Transverse colon (tissue), 4 donors: ENCODE results near the gene S100A16. TPM values are rescaled to one million over a fixed set of nuclear protein-coding genes. Genes with fewer than 3 reads are reported as not detected.

Experiments
- DNase-seq: peaks from one replicate; pipeline ENCODE4 v3.0.0-alpha.2; 2019
- H3K27ac ChIP-seq, 4 donors: fragments of 200-600 bp; sonication (generic); 2 replicates each; pipeline ENCODE4 v1.5.1; 2016 to 2018; ENCODE audit warnings: inconsistent platforms in 4 of 4
- H3K27me3 ChIP-seq: fragments of 200-600 bp; sonication (generic); 2 replicates; pipeline ENCODE4 v1.5.1; 2017; ENCODE audit warnings: inconsistent platforms
- H3K36me3 ChIP-seq, 4 donors: fragments of 200-600 bp; sonication (generic); 2 replicates each; pipeline ENCODE4 v1.5.1; 2017 to 2019; ENCODE audit warnings: inconsistent platforms in 4 of 4
- H3K4me1 ChIP-seq, 4 donors: fragments of 200-600 bp; sonication (generic); 2 replicates each; pipeline ENCODE4 v1.5.1; 2017 to 2020; ENCODE audit warnings: inconsistent platforms in 4 of 4
- H3K4me3 ChIP-seq, 4 donors: fragments of 200-600 bp; sonication (generic); 1 replicate in 1 of 4; 2 replicates in 3 of 4; pipeline versions ENCODE4 v1.5.1 to v1.6.1; 2017 to 2019; ENCODE audit warnings: inconsistent platforms in 4 of 4
- H3K9me3 ChIP-seq, 2 donors: fragments of 200-600 bp; sonication (generic); 2 replicates each; pipeline ENCODE4 v1.5.1; 2017 to 2019; ENCODE audit warnings: inconsistent platforms in 2 of 2
- EP300 ChIP-seq: sonication (generic); formaldehyde crosslinking; IDR thresholded peaks from one replicate; pipeline ENCODE4 v1.6.1; 2017; ENCODE audit warnings: antibody characterized with exemption, low read depth
- POLR2A ChIP-seq: fragments of 450-650 bp; IDR thresholded peaks from one replicate; pipeline ENCODE4 v1.6.1; 2016; ENCODE audit warnings: antibody characterized with exemption, mild to moderate bottlenecking, moderate library complexity
- POLR2AphosphoS5 ChIP-seq, 3 donors: sonication (generic); formaldehyde crosslinking; IDR thresholded peaks; one replicate each; pipeline ENCODE4 v1.6.1; 2016; ENCODE audit warnings: antibody characterized with exemption in 3 of 3
- WGBS, 2 donors: methylation state at CpG; one replicate each; pipeline ENCODE4 v1.1.5; 2018; ENCODE audit warnings: low coverage in 1 of 2; 5-methylcytosine and 5-hydroxymethylcytosine counted together
- in situ Hi-C, 4 donors: fragments of 200-750 bp; cut with MboI; loops; one replicate each; pipeline versions ENCODE4 v1.15.0 to v1.15.1; 2017; ENCODE audit warnings: low sequenced_read_pairs in 3 of 4, low pct_ligation_motif_present in 1 of 4, low pct_unique_long_range_greater_than_20kb in 1 of 4
- intact Hi-C: fragments of 100-400 bp; cut with DNase I; formaldehyde crosslinking; loops from one replicate; pipeline ENCODE4 v1.15.1; 2023; ENCODE audit warnings: low total_unique reads
- total RNA-seq, 4 donors: library from RNA; depleted of rRNA; stranded (reverse); fragments of >200 nt; gene quantifications; one replicate each; pipeline ENCODE4 v1.1.0, GENCODE V29; 2016
- TF ChIP-seq, protein P1 (sequence below), 5 experiments: fragments of 200-600 bp in 3 of 5; fragments of 450-650 bp in 2 of 5; sonication (generic) in 3 of 5; IDR thresholded peaks; 1 replicate in 2 of 5; 2 replicates in 3 of 5; pipeline ENCODE4 v1.5.1; 2016 to 2017; ENCODE audit warnings: antibody characterized with exemption in 5 of 5, inconsistent platforms in 3 of 5, mild to moderate bottlenecking in 2 of 5, moderate library complexity in 1 of 5

Gene S100A16
- total RNA-seq, 4 donors from 2014 or later, result 181 to 223 (median 196) TPM

DNA sequence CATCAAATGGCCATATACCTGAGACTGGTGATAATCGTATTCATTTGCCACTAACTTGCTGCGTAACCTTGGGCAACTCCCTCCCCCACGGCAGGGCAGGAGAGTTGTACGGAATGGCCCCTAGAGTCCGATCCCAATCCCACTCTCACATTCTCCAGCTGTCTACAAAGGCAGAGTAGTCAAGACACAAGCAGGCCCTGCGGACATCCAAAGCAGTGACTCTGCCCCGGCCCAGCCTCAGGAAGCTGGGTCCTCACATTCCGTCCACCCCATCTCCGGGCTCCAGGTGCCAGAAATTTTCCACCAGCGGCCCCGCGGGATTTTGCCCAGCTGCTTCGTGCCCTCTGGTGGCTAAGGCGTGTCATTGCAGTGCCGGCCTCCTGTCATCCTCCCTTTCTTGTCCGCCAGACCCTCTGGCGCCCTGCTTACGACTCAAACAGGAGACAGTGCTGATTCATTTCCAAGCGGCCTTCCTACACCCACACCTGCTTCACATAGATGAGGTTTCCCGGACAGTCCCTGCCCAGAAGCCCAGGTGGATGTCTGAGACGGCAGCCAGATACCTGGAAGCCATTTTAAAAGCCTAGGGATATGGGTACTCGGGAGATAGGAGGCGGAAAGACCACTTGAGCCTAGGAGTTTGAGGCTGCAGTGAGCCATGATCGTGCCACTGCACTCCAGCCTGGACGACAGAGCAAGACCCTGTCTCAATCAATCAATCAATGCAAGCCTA lies 44.4 kb downstream of the S100A16 start:
- Histone ChIP-seq H3K9me3 (no peaks in the 10 kb centered on the region), H3K36me3 (no peaks in the 10 kb centered on the region), H3K4me1 (peaks cover 34 to 58% (median 40%) of the 10 kb centered on the region in 4 donors), H3K27ac (peak overlapping the region; percentile 93 to 97 (median 94)), H3K27me3 (no peaks in the 10 kb centered on the region), H3K4me3 (peak overlapping the region in 2 of 4 donors; percentile 8 to 34)
- 8% methylated on average over 25 of the region's 25 CpGs; no CpG with 5 or more reads in 1 of the 2 donors for WGBS, 2 donors
- intact Hi-C loops (loop anchor here (1.0 to 5.0 kb wide), 2 partner anchors 35 to 56 kb away; no protein-coding TSS in a partner anchor), in situ Hi-C loops (loop anchor here in 2 of 4 donors (5.0 kb wide), 1 partner anchor 56 kb away; no protein-coding TSS in a partner anchor)
- DNase-seq, result peak; percentile 92
- TF ChIP-seq POLR2AphosphoS5 (IDR thresholded peaks at IDR 0.05) (peak in 2 of 3 donors; percentile 44 to 51), EP300 (no peak), POLR2A (peak; percentile 32)
- TF ChIP-seq, protein P1, sequence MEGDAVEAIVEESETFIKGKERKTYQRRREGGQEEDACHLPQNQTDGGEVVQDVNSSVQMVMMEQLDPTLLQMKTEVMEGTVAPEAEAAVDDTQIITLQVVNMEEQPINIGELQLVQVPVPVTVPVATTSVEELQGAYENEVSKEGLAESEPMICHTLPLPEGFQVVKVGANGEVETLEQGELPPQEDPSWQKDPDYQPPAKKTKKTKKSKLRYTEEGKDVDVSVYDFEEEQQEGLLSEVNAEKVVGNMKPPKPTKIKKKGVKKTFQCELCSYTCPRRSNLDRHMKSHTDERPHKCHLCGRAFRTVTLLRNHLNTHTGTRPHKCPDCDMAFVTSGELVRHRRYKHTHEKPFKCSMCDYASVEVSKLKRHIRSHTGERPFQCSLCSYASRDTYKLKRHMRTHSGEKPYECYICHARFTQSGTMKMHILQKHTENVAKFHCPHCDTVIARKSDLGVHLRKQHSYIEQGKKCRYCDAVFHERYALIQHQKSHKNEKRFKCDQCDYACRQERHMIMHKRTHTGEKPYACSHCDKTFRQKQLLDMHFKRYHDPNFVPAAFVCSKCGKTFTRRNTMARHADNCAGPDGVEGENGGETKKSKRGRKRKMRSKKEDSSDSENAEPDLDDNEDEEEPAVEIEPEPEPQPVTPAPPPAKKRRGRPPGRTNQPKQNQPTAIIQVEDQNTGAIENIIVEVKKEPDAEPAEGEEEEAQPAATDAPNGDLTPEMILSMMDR (IDR thresholded peaks at IDR 0.05), result peak; percentile 99 to 100 (median 99)

DNA sequence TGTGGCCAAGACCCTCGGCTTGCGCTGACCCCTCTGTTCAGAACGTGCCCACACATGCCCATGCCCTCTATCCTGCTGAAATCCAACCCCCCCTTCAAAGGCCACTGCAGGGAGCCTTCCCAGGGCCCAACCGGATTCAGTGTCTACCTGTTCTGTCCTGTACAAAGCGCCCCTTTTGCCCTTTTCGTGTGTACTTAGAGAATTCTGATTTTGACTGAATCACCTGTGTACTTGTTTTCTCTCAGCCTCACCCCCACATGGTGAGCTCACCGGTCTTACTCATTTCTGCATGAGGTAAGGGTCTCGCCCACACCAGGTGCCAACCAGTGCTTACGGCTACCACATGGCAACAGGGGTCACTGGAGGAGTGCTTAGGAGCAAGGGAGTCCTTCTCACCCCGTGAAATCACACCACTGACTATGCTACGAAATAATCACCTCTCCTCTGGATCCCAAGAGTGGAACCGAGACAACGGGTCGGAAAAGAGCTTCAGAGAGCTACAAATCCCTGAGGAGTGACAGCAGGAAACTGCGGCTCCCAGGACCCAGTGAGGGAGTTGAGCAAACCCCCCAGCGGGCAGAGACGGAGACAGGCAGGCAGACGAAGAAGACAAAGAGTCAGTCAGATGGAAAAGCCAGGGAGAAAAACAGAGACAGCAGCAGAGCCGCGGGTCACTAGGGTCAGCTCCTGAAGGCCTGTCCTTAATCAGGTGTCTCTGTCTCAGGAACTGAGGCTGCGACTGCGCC lies 45.1 kb downstream of the S100A16 start:
- WGBS, 2 donors, result 79 to 86% methylated on average over 10 to 22 of the region's 22 CpGs
- no peak for TF ChIP-seq POLR2A
- no peak for TF ChIP-seq POLR2AphosphoS5 (IDR thresholded peaks at IDR 0.05)
- TF ChIP-seq, protein P1 (IDR thresholded peaks at IDR 0.05), result no peak
- TF ChIP-seq EP300, result no peak
- Histone ChIP-seq H3K36me3 (no peaks in the 10 kb centered on the region), H3K4me3 (peak overlapping the region in 2 of 4 donors; percentile 8 to 34), H3K9me3 (no peaks in the 10 kb centered on the region), H3K4me1 (peaks cover 33 to 50% (median 38%) of the 10 kb centered on the region in 4 donors), H3K27ac (peak overlapping the region; percentile 93 to 97 (median 94)), H3K27me3 (no peaks in the 10 kb centered on the region)
- in situ Hi-C loops, result loop anchor here in 2 of 4 donors (5.0 kb wide), 1 partner anchor 55 kb away; no protein-coding TSS in a partner anchor
- intact Hi-C loops, result loop anchor here (1.0 to 5.0 kb wide), 2 partner anchors 34 to 55 kb away; no protein-coding TSS in a partner anchor
- no peak for DNase-seq

DNA sequence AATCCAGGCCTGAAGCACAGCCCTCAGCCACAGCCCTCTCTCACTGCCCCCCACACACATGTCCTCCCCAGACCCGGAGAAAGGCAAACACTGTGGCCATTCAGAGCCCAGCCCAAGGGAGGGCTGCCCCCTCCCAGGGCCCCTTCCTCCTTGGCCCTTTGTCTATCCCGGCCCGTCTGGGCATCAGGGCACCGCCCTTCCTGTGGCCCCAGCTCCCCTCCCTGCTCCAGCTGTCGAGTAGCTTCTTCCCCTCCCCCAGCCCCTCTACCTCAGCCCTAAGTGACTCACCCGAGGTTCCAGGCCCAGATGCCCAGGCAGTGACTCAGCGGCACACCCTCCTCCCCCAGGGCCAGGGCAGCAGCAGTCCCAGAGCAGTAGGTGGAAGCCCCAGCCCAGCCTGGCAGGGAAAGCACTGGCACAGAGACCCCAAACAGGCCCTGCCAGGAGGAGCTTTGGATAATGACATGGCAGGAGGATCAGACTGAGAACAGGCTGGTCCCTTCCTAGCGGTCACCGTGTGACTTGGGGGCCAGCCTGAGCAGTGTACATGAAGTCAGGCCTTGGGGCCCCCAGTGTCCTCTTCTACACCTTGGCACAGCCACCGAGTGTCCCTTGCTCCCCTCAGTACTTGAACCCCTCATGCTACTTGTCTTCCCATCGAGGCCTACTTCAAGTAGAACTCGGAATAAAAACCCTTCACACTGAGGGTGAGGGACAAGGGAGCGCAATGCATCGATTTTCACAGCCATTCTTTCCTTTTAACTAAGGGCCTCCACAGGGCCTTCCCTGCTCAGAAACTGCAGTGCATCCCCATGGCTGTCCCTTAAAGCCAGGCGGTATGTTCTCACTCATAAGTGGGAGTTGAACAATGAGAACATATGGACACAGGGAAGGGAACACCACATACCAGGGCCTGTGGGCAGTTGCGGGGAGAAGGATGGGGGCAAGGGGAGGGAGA lies 46.2 kb downstream of the S100A16 start:
- 38 to 92% methylated on average over 5 to 16 of the region's 16 CpGs for WGBS, 2 donors
- H3K27me3 ChIP-seq, result no peaks in the 10 kb centered on the region
- no peak overlapping the region for H3K4me3 ChIP-seq
- DNase-seq, result peak; percentile 97
- peak overlapping the region; percentile 93 to 97 (median 94) for H3K27ac ChIP-seq
- peaks cover 30 to 43% (median 35%) of the 10 kb centered on the region in 4 donors for H3K4me1 ChIP-seq
- no peaks in the 10 kb centered on the region for H3K9me3 ChIP-seq
- intact Hi-C loops (loop anchor here (5.0 kb wide), 1 partner anchor 54 kb away; no protein-coding TSS in a partner anchor), in situ Hi-C loops (loop anchor here in 2 of 4 donors (5.0 kb wide), 1 partner anchor 54 kb away; no protein-coding TSS in a partner anchor)
- TF ChIP-seq EP300 (peak; percentile 84), POLR2AphosphoS5 (IDR thresholded peaks at IDR 0.05) (peak; percentile 92 to 94 (median 94)), POLR2A (peak; percentile 92)
- TF ChIP-seq, protein P1 (IDR thresholded peaks at IDR 0.05), result no peak
- no peaks in the 10 kb centered on the region for H3K36me3 ChIP-seq
